AG04450 (cell line): Measurements from ENCODE around the gene HOPX. TPM values are rescaled to one million over a fixed set of nuclear protein-coding genes. Genes with fewer than 3 reads are reported as not detected.
"Not testable (repeated sequence)": the region's sequence is repeated elsewhere in the genome, so short reads cannot be mapped to it uniquely, and the experiment has no call there.

ENCODE experiments used
- CTCF ChIA-PET: fragments of 300-600, 350-600 bp; formaldehyde crosslinking; extraction: SDS; loops from one replicate; lab custom pipeline; 2022; ENCODE audit warnings: antibody characterized with exemption, inconsistent platforms; lab: Charles Lee
- POLR2A ChIA-PET: fragments of 350-600 bp; formaldehyde crosslinking; extraction: SDS; loops from one replicate; lab custom pipeline; 2021; ENCODE audit warnings: antibody characterized with exemption, inconsistent platforms; lab: Yijun Ruan, JAX
- DNase-seq: peaks from one replicate; pipeline ENCODE4 v3.0.0-alpha.2; 2011; ENCODE audit warnings: low read depth, low spot score
- H3K27ac ChIP-seq: one replicate; pipeline ENCODE4 v1.5.1; 2012; ENCODE audit warnings: low read depth, low read length, control low read depth
- H3K27me3 ChIP-seq: one replicate; pipeline ENCODE4 v1.6.0; 2012; ENCODE audit warnings: low read length; ENCODE audit not compliant: control insufficient read depth, insufficient read depth
- H3K4me3 ChIP-seq: 2 replicates; pipeline ENCODE4 v1.5.1; 2011; ENCODE audit warnings: mild to moderate bottlenecking, low read depth, low read length, control low read depth
- H3K9me3 ChIP-seq: 2 replicates; pipeline ENCODE4 v1.5.1; 2012; ENCODE audit warnings: low read length; ENCODE audit not compliant: control insufficient read depth, insufficient read depth
- CTCF ChIP-seq: IDR thresholded peaks from 2 replicates; pipeline ENCODE4 v1.5.1; 2011; ENCODE audit warnings: low read depth, low read length, control low read depth, inconsistent platforms
- polyA minus RNA-seq: library from RNA; depleted of rRNA, polyadenylated mRNA; stranded (reverse); fragments of >200 nt; gene quantifications from 2 replicates; pipeline ENCODE4 v1.2.3, GENCODE V29; 2011; rRNA and poly(A)+ RNA removed
- polyA plus RNA-seq: library from polyadenylated mRNA; depleted of rRNA; stranded (reverse); fragments of >200 nt; gene quantifications from 2 replicates; pipeline ENCODE4 v1.2.3, GENCODE V29; 2011; rRNA removed

Gene HOPX
- polyA plus RNA-seq, result 2.2 and 2.9 TPM in 2 replicates
- polyA minus RNA-seq, result 1.1 and 1.3 TPM in 2 replicates

DNA sequence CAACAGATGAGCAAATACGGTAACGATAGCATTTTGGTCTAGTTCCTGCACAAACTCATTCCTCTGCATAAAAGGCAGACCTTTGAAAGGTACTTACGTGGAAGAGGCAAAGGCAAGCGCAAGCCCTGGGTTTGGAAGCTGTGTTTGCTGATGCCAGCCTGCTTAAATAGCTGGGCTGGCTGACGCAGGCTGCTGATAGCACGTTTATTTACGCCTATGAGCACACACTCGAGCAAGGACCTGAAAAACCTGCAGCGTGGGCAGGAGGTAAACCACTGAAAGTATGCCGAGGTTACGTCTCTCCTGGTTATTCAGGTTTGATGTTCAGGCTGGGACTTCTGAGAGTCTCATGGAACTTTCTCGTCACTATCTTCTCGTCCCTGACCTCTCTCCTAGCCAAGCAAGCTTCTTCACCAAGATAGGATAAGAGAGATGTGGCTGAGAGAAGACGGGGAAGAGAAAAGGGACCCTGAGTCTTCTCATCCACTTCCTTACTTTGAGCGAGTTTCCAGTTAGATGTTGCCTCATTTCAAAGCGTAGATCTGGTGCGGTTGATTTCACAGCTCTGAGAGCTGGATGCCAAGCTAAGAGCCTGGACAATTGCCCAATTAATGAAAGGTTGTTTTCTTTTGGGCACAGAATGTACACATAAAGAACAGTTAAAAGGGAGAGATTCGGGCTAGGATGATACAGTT lies at the start of gene HOPX:
Gene HOPX (minus strand): TSS at position 139 of the 695 bp plus-strand sequence. CDS start 23,480 bp downstream, outside the sequence.
- no peak within 1 kb of the TSS for H3K4me3 ChIP-seq
- CTCF ChIA-PET, result no interaction called here
- no peaks in the 10 kb centered on the region for H3K9me3 ChIP-seq
- H3K27ac ChIP-seq, result no peak within 1 kb of the TSS
- DNase-seq, result no peak
- no peak for TF ChIP-seq CTCF
- POLR2A ChIA-PET, result no interaction called here
- H3K27me3 ChIP-seq, result peaks cover 32% of the 10 kb centered on the region

DNA sequence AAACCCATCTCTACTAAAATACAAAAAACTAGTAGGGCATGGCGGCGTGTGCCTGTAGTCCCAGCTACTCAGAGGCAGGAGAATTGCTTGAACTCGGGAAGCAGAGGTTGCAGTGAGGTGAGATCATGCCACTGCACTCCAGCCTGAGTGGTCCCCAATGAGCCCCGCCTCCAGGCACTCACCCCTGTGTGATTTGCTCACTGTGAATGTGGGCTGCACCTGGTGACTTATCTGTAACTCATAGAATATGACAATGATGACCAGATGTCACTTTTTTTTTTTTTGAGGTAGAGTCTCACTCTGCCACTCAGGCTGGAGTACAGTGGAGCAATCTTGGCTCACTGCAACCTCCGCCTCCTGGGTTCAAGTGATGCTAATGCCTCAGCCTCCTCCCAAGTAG lies 49.0 kb upstream of the HOPX start:
- POLR2A ChIA-PET, result no interaction called here
- peaks cover 3% of the 10 kb centered on the region for H3K27me3 ChIP-seq
- H3K27ac ChIP-seq, result no peak overlapping the region
- TF ChIP-seq CTCF, result no peak
- CTCF ChIA-PET, result no interaction called here
- H3K9me3 ChIP-seq, result no peaks in the 10 kb centered on the region
- no peak overlapping the region for H3K4me3 ChIP-seq
- no peak for DNase-seq

DNA sequence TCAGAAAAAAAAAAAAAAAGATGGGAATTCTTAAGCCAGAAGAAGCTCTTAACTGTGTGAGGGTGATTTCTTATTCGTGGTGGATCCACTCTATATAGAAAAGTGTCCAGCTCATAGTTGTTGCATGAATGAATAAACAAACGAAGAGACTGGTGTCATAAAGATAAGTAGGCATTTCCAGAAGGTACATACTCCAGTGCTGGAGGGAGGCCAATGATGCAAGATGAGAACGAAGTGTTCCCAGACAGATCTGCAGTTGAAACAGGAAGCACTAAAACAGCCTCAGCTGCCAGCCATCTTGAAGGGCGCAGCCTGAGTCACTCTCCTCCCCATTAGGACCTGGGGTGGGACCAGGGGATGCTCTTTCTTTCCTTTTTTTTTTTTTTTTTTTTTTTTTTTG lies 47.4 kb upstream of the HOPX start:
- no peak overlapping the region for H3K27ac ChIP-seq
- H3K4me3 ChIP-seq, result no peak overlapping the region
- ChIA-PET POLR2A (interaction anchor here (0.6 kb wide), 1 partner anchor 31 kb away, joined by 6 read pairs; no protein-coding TSS in a partner anchor), CTCF (interaction anchor here (0.7 to 1.4 kb wide), 6 partner anchors 71 to 244 kb away, joined by 3 to 13 read pairs (median 5); no protein-coding TSS in a partner anchor)
- H3K27me3 ChIP-seq, result peaks cover 5% of the 10 kb centered on the region
- no peaks in the 10 kb centered on the region for H3K9me3 ChIP-seq
- DNase-seq, result peak; percentile 63
- TF ChIP-seq CTCF, result no peak

GRCh38 chr4:56727150-56727549 lies 46.1 kb upstream of the HOPX start:
- TF ChIP-seq CTCF, result peak; percentile 26; the same call in 1 of the 2 replicates
- Histone ChIP-seq H3K4me3 (no peak overlapping the region), H3K27ac (no peak overlapping the region), H3K27me3 (peaks cover 5% of the 10 kb centered on the region), H3K9me3 (no peaks in the 10 kb centered on the region)
- CTCF ChIA-PET, result interaction anchor here (1.3 to 1.4 kb wide), 2 partner anchors 73 to 110 kb away, joined by 3 to 5 read pairs; no protein-coding TSS in a partner anchor
- no peak for DNase-seq
- POLR2A ChIA-PET, result no interaction called here

GRCh38 chr4:56726593-56726992 lies 45.5 kb upstream of the HOPX start:
- DNase-seq, H3K4me3 ChIP-seq, POLR2A ChIA-PET: not testable (repeated sequence)

More at GRCh38 chr4:56726593-56726992, 45.5 kb upstream of the HOPX start:
- CTCF ChIA-PET, H3K27me3 ChIP-seq, H3K27ac ChIP-seq, H3K9me3 ChIP-seq: not testable (repeated sequence)
